Neural cell (in vitro differentiated cells): ENCODE data around the gene PPM1J. TPM values are rescaled to one million over a fixed set of nuclear protein-coding genes. Genes with fewer than 3 reads are reported as not detected.

ENCODE experiments used
- H2AFZ ChIP-seq: fragments of 200-600, 300-800 bp; sonication (generic), shearing (Covaris generic); 2 replicates; pipeline ENCODE4 v1.6.0; 2014; ENCODE audit warnings: low read depth, mild to moderate bottlenecking, antibody characterized with exemption, low read length, moderate library complexity
- H3F3A ChIP-seq: fragments of 200-600 bp; shearing (Covaris generic); 2 replicates; pipeline ENCODE4 v1.6.1; 2016; ENCODE audit warnings: mild to moderate bottlenecking, moderate library complexity, mixed read lengths, antibody characterized with exemption, low read length; ENCODE audit not compliant: insufficient read depth, poor library complexity, severe bottlenecking
- H3K27ac ChIP-seq: fragments of 200-600, 300-800 bp; sonication (generic), shearing (Covaris generic); 2 replicates; pipeline ENCODE4 v1.5.1; 2014; ENCODE audit warnings: mild to moderate bottlenecking, low read length, moderate library complexity
- H3K27me3 ChIP-seq: fragments of 300-800, 200-600 bp; sonication (generic), shearing (Covaris generic); 2 replicates; pipeline ENCODE4 v1.6.0; 2014; ENCODE audit warnings: mild to moderate bottlenecking, low read depth, low read length, moderate library complexity; ENCODE audit not compliant: insufficient read depth
- H3K36me3 ChIP-seq: fragments of 300-800, 200-600 bp; sonication (generic), shearing (Covaris generic); 2 replicates; pipeline ENCODE4 v1.5.1; 2014; ENCODE audit warnings: mild to moderate bottlenecking, antibody characterized with exemption, low read length, moderate library complexity; ENCODE audit not compliant: insufficient read depth
- H3K4me2 ChIP-seq: fragments of 300-800, 200-600 bp; sonication (generic), shearing (Covaris generic); 2 replicates; pipeline ENCODE4 v1.6.0; 2014; ENCODE audit warnings: mild to moderate bottlenecking, low read length
- H3K4me3 ChIP-seq: fragments of 300-800, 200-600 bp; sonication (generic), shearing (Covaris generic); 2 replicates; pipeline ENCODE4 v1.5.1; 2014; ENCODE audit warnings: mild to moderate bottlenecking, low read length, moderate library complexity
- H3K79me2 ChIP-seq: fragments of 200-600 bp; shearing (Covaris generic); replicated peaks from 2 replicates; pipeline ENCODE4 v1.6.0; 2014; ENCODE audit warnings: mild to moderate bottlenecking, low read length, moderate library complexity; ENCODE audit not compliant: insufficient read depth
- H3K9ac ChIP-seq: fragments of 300-800, 200-600 bp; sonication (generic), shearing (Covaris generic); 2 replicates; pipeline ENCODE4 v1.6.1; 2016; ENCODE audit warnings: mild to moderate bottlenecking, low read length, mixed read lengths
- H3K9me2 ChIP-seq: fragments of 200-600 bp; shearing (Covaris generic); 2 replicates; pipeline ENCODE4 v1.6.1; 2016; ENCODE audit warnings: mild to moderate bottlenecking, low read length, mixed read lengths; ENCODE audit not compliant: insufficient read depth
- H3K9me3 ChIP-seq: fragments of 200-600, 300-800 bp; sonication (generic), shearing (Covaris generic); 2 replicates; pipeline ENCODE4 v1.6.1; 2016; ENCODE audit warnings: mild to moderate bottlenecking, mixed run types, low read length, moderate library complexity, mixed read lengths
- H4K20me1 ChIP-seq: fragments of 200-600 bp; shearing (Covaris generic); 2 replicates; pipeline ENCODE4 v1.6.1; 2016; ENCODE audit warnings: mild to moderate bottlenecking, mixed run types; ENCODE audit not compliant: insufficient read depth
- EP300 ChIP-seq: fragments of 450-650 bp; conservative IDR thresholded peaks from 2 replicates; pipeline ENCODE4 v1.6.1; 2014; ENCODE audit warnings: antibody characterized with exemption, mild to moderate bottlenecking, moderate library complexity; ENCODE audit not compliant: poor library complexity, severe bottlenecking
- EZH2 ChIP-seq: fragments of 200-600, 300-800 bp; shearing (Covaris generic), sonication (generic); IDR thresholded peaks from 2 replicates; pipeline ENCODE4 v1.6.1; 2014; ENCODE audit warnings: antibody characterized with exemption, low read length, borderline replicate concordance, mild to moderate bottlenecking; ENCODE audit not compliant: insufficient read depth, poor library complexity, severe bottlenecking
- MXI1 ChIP-seq: fragments of 450-650 bp; conservative IDR thresholded peaks from 2 replicates; pipeline ENCODE4 v1.6.1; 2014; ENCODE audit warnings: antibody characterized with exemption, mild to moderate bottlenecking; ENCODE audit not compliant: poor library complexity, severe bottlenecking
- POLR2AphosphoS5 ChIP-seq: IDR thresholded peaks from 2 replicates; pipeline ENCODE4 v1.6.1; 2012
- RAD21 ChIP-seq: fragments of 450-650 bp; conservative IDR thresholded peaks from 2 replicates; pipeline ENCODE4 v1.6.1; 2014; ENCODE audit warnings: antibody characterized with exemption, mild to moderate bottlenecking, moderate library complexity
- SMC3 ChIP-seq: fragments of 450-650 bp; conservative IDR thresholded peaks from 2 replicates; pipeline ENCODE4 v1.6.1; 2014; ENCODE audit warnings: antibody characterized with exemption, mild to moderate bottlenecking, moderate library complexity; ENCODE audit not compliant: poor library complexity
- TAF1 ChIP-seq: IDR thresholded peaks from 2 replicates; pipeline ENCODE4 v1.6.1; 2012; ENCODE audit warnings: low read depth
- polyA plus RNA-seq: library from polyadenylated mRNA; depleted of rRNA; stranded (reverse); fragments of >200 nt; gene quantifications from 2 replicates; pipeline ENCODE4 v1.2.3, GENCODE V29; 2014
- TF ChIP-seq, protein P1 (sequence below): IDR thresholded peaks from 2 replicates; pipeline ENCODE4 v1.6.1; 2012; ENCODE audit warnings: borderline replicate concordance
- TF ChIP-seq, protein P2 (sequence below): fragments of 450-650 bp; IDR thresholded peaks from 2 replicates; pipeline ENCODE4 v1.5.1; 2014; ENCODE audit warnings: antibody characterized with exemption, mild to moderate bottlenecking, moderate library complexity; ENCODE audit not compliant: poor library complexity, severe bottlenecking

The PPM1J gene
- polyA plus RNA-seq, 1 donor from 2014 or later = 0.16 TPM

DNA sequence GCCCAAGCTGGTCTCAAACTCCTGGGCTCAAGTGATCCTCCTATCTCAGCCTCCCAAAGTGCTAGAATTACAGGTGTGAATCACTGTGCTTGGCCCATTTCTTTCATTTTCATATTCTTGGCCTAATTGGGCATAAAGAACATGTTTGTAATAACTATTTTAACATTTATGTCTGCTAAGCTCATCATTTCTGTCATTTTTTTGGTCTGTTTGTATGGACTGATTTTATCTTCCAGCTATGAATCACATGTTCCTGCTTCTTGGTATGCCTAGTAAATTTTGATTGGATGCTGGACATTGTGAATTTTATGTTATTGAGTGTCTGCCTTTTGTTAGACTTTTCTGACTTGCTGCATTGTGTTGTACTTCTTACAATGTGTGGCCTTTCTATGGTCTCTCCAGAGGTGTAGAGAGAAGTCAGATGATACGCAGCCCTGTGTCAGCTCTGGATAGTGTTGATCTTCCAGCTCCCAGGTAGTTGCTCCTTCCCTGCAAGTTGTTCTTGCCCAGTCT is 39.0 kb upstream of the PPM1J start:
- no peak for TF ChIP-seq SMC3
- no peak for TF ChIP-seq EZH2
- TF ChIP-seq, protein P1, sequence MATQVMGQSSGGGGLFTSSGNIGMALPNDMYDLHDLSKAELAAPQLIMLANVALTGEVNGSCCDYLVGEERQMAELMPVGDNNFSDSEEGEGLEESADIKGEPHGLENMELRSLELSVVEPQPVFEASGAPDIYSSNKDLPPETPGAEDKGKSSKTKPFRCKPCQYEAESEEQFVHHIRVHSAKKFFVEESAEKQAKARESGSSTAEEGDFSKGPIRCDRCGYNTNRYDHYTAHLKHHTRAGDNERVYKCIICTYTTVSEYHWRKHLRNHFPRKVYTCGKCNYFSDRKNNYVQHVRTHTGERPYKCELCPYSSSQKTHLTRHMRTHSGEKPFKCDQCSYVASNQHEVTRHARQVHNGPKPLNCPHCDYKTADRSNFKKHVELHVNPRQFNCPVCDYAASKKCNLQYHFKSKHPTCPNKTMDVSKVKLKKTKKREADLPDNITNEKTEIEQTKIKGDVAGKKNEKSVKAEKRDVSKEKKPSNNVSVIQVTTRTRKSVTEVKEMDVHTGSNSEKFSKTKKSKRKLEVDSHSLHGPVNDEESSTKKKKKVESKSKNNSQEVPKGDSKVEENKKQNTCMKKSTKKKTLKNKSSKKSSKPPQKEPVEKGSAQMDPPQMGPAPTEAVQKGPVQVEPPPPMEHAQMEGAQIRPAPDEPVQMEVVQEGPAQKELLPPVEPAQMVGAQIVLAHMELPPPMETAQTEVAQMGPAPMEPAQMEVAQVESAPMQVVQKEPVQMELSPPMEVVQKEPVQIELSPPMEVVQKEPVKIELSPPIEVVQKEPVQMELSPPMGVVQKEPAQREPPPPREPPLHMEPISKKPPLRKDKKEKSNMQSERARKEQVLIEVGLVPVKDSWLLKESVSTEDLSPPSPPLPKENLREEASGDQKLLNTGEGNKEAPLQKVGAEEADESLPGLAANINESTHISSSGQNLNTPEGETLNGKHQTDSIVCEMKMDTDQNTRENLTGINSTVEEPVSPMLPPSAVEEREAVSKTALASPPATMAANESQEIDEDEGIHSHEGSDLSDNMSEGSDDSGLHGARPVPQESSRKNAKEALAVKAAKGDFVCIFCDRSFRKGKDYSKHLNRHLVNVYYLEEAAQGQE = no peak
- TF ChIP-seq RAD21 = no peak
- TF ChIP-seq MXI1 = no peak
- TF ChIP-seq POLR2AphosphoS5 = no peak
- no peak for TF ChIP-seq EP300
- no peak overlapping the region for H3K4me2 ChIP-seq
- no peaks in the 10 kb centered on the region for H3K9me2 ChIP-seq
- no peaks in the 10 kb centered on the region for H3K27me3 ChIP-seq
- H4K20me1 ChIP-seq = no peaks in the 10 kb centered on the region
- no peak overlapping the region for H3K4me3 ChIP-seq
- no peaks in the 10 kb centered on the region for H3K79me2 ChIP-seq
- no peak overlapping the region for H2AFZ ChIP-seq
- no peaks in the 10 kb centered on the region for H3K36me3 ChIP-seq
- H3F3A ChIP-seq = no peaks in the 10 kb centered on the region
- no peak overlapping the region for H3K9ac ChIP-seq
- no peak overlapping the region for H3K27ac ChIP-seq
- no peaks in the 10 kb centered on the region for H3K9me3 ChIP-seq

DNA sequence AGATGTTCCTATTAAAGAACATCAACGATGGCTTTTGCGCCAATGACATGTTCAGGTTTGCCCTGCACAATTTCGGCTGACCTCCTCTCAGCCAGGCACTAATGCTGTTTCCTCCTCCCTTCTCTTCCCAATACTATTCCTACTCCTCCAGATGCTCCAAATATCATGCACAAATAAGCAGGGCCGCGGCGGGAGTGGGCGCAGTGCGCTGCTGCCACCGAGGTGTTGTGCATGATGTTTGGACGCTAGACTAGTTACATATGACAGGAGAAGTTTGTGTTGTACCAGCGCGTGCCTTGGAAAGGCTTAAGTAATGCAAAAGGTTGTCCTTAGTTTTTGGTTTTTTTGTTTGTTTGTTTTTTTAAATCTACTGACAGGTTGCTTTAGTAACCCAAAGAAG is 33.3 kb upstream of the PPM1J start:
- no peaks in the 10 kb centered on the region for H3K9me2 ChIP-seq
- H3K27ac ChIP-seq = no peak overlapping the region
- no peaks in the 10 kb centered on the region for H4K20me1 ChIP-seq
- no peak overlapping the region for H3K4me2 ChIP-seq
- H3K36me3 ChIP-seq = no peaks in the 10 kb centered on the region
- no peak overlapping the region for H3K9ac ChIP-seq
- no peak overlapping the region for H3K4me3 ChIP-seq
- H3K27me3 ChIP-seq = peaks cover 15% of the 10 kb centered on the region
- no peaks in the 10 kb centered on the region for H3K79me2 ChIP-seq
- H3K9me3 ChIP-seq = no peaks in the 10 kb centered on the region
- no peak overlapping the region for H2AFZ ChIP-seq
- TF ChIP-seq, protein P2, sequence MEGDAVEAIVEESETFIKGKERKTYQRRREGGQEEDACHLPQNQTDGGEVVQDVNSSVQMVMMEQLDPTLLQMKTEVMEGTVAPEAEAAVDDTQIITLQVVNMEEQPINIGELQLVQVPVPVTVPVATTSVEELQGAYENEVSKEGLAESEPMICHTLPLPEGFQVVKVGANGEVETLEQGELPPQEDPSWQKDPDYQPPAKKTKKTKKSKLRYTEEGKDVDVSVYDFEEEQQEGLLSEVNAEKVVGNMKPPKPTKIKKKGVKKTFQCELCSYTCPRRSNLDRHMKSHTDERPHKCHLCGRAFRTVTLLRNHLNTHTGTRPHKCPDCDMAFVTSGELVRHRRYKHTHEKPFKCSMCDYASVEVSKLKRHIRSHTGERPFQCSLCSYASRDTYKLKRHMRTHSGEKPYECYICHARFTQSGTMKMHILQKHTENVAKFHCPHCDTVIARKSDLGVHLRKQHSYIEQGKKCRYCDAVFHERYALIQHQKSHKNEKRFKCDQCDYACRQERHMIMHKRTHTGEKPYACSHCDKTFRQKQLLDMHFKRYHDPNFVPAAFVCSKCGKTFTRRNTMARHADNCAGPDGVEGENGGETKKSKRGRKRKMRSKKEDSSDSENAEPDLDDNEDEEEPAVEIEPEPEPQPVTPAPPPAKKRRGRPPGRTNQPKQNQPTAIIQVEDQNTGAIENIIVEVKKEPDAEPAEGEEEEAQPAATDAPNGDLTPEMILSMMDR = no peak
- no peak for TF ChIP-seq TAF1
- no peaks in the 10 kb centered on the region for H3F3A ChIP-seq

DNA sequence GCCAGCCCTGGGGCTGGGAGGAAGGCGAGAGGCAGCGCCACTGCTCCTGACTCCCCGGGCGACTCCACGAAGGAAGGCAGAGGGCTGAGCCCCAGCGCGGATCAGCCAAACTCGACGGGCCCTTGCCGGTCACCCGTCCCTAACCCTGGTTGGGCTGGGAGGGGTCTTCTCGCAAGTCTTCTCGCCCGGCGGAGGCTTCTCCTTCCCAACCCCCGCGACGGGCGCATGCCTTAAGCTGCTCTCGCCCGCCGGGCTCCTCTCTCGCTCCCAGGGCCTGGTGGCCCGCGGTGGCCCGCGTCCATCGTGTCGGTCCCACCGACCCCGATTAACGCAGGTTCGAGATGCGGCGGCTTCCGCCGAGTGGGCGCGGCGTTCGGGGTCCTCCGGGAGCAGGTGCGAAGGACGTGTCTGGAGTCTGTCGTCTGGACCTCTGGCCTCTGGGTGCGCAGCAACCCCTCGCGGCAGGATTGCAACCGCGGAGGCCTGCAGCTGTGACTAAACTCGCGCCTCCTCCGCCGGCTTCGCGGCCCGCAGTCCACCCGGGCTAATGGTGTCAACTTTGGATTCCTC is 29.0 kb upstream of the PPM1J start:
- H3K9ac ChIP-seq = no peak overlapping the region
- H3K4me3 ChIP-seq = no peak overlapping the region

More for the DNA sequence above, 29.0 kb upstream of the PPM1J start:
- H3K4me2 ChIP-seq = no peak overlapping the region
- H3K9me2 ChIP-seq = no peaks in the 10 kb centered on the region
- no peaks in the 10 kb centered on the region for H3K79me2 ChIP-seq
- no peaks in the 10 kb centered on the region for H4K20me1 ChIP-seq
- H3K9me3 ChIP-seq = no peaks in the 10 kb centered on the region
- no peak for TF ChIP-seq MXI1
- TF ChIP-seq TAF1 = no peak
- no peak for TF ChIP-seq SMC3
- no peak for TF ChIP-seq EP300
- TF ChIP-seq, protein P2 = no peak
- TF ChIP-seq EZH2 = no peak
- no peak for TF ChIP-seq RAD21
- no peak for TF ChIP-seq POLR2AphosphoS5
- no peaks in the 10 kb centered on the region for H3F3A ChIP-seq
- peaks cover 15% of the 10 kb centered on the region for H3K27me3 ChIP-seq
- no peak overlapping the region for H2AFZ ChIP-seq
- H3K36me3 ChIP-seq = no peaks in the 10 kb centered on the region
- H3K27ac ChIP-seq = no peak overlapping the region
